Measurements from ENCODE around the gene DOCK2.

DNA sequence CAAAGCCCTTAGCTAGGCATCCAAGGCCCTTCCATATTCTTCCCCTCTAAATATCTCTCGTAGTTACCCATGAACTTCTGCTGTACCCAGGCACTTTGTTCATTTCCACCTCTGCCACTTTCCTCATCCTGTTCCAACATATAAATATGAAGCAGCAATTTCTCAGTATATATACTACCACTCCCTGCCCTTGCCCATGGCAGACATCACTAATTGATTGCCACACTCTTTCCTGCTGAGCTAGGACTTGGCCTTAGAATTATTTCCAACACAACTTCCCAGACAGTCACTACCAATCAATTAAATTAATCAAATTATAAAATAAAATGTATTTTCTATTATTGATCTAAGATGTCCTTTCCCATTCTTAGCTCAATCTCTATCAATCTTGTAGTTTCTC is 334.7 kb downstream of the DOCK2 start:
- TF ChIP-seq, protein P1, sequence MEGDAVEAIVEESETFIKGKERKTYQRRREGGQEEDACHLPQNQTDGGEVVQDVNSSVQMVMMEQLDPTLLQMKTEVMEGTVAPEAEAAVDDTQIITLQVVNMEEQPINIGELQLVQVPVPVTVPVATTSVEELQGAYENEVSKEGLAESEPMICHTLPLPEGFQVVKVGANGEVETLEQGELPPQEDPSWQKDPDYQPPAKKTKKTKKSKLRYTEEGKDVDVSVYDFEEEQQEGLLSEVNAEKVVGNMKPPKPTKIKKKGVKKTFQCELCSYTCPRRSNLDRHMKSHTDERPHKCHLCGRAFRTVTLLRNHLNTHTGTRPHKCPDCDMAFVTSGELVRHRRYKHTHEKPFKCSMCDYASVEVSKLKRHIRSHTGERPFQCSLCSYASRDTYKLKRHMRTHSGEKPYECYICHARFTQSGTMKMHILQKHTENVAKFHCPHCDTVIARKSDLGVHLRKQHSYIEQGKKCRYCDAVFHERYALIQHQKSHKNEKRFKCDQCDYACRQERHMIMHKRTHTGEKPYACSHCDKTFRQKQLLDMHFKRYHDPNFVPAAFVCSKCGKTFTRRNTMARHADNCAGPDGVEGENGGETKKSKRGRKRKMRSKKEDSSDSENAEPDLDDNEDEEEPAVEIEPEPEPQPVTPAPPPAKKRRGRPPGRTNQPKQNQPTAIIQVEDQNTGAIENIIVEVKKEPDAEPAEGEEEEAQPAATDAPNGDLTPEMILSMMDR (IDR thresholded peaks at IDR 0.05): no peak
- no peak for TF ChIP-seq POLR2A (IDR thresholded peaks at IDR 0.05)
